ENCODE results near the gene CHCHD3.

DNA sequence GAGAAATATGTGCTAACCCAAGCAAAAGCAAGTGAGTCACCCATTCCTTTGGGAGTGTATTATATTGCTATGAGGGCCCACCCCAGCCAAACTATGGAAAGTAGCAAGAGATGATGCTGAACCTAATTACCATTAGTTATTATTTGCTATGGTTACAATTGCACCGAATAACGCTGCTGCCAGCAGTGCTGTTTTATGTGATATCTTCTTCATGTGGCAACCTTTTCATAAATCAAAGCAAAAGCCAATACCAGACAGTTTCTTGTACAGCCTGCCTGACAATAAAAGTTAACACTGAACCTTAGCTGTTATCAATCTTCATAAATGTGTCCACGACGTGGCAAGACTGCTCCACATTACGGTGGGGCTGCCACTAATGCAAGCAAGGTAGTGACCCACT, 263.9 kb downstream of the CHCHD3 start:
- TF ChIP-seq CHD2 (IDR thresholded peaks at IDR 0.05; ENCODE audit: low read depth, low read length), result no peak
- no peak for TF ChIP-seq TCF7 (IDR thresholded peaks at IDR 0.05; ENCODE audit: borderline replicate concordance)
- no peak for TF ChIP-seq JUNB (CRISPR knock-in tag; conservative IDR thresholded peaks at IDR 0.05)

Data from K562 (cell line).